HepG2 (cell line): ENCODE results near the gene FAT1. TPM values are rescaled to one million over a fixed set of nuclear protein-coding genes. Genes with fewer than 3 reads are reported as not detected.

Source experiments
- ATF7 ChIP-seq, 2 experiments: fragments of 450-650 bp in 1 of 2; sonication (generic) in 1 of 2; formaldehyde crosslinking in 1 of 2; IDR thresholded peaks; 2 replicates each; pipeline versions ENCODE4 v1.4.0 to v1.6.1; 2016 to 2020; ENCODE audit warnings: antibody characterized with exemption in 1 of 2, mild to moderate bottlenecking in 1 of 2, missing genetic modification reagents in 1 of 2
- BHLHE40 ChIP-seq: IDR thresholded peaks from 2 replicates; pipeline ENCODE4 v1.6.1; 2011; ENCODE audit warnings: low read length, improper control_type of control experiment
- CENPX ChIP-seq: sonication (generic); formaldehyde crosslinking; IDR thresholded peaks from 2 replicates; pipeline ENCODE4 v1.9.0; 2021; ENCODE audit warnings: mild to moderate bottlenecking, missing genetic modification reagents, moderate library complexity
- CSRNP2 ChIP-seq: sonication (generic); formaldehyde crosslinking; conservative IDR thresholded peaks from 2 replicates; pipeline ENCODE4 v1.8.0; 2022; ENCODE audit warnings: low read depth, missing genetic modification reagents
- EEA1 ChIP-seq: sonication (generic); formaldehyde crosslinking; IDR thresholded peaks from 2 replicates; pipeline ENCODE4 v1.5.1; 2020; ENCODE audit warnings: mild to moderate bottlenecking, missing genetic modification reagents, borderline replicate concordance
- GABPA ChIP-seq, 2 experiments: IDR thresholded peaks; 2 replicates each; pipeline ENCODE4 v1.6.1; 2011 to 2016; ENCODE audit warnings: low read depth in 2 of 2, low read length in 1 of 2, missing biosample characterization in 1 of 2, missing genetic modification characterization in 1 of 2
- HMGXB4 ChIP-seq, 2 experiments: sonication (generic) in 1 of 2; formaldehyde crosslinking in 1 of 2; IDR thresholded peaks; 2 replicates each; pipeline versions ENCODE4 v1.4.0 to v1.6.1; 2018 to 2020; ENCODE audit warnings: missing genetic modification reagents in 2 of 2, borderline replicate concordance in 1 of 2, low read depth in 1 of 2, mild to moderate bottlenecking in 1 of 2, missing biosample characterization in 1 of 2
- MLLT10 ChIP-seq: sonication (generic); formaldehyde crosslinking; IDR thresholded peaks from 2 replicates; pipeline ENCODE4 v1.4.0; 2020; ENCODE audit warnings: missing genetic modification reagents
- NCOA1 ChIP-seq: sonication (generic); formaldehyde crosslinking; IDR thresholded peaks from 2 replicates; pipeline ENCODE4 v1.9.0; 2021; ENCODE audit warnings: missing genetic modification reagents
- RXRA ChIP-seq: sonication (generic); formaldehyde crosslinking; IDR thresholded peaks from 2 replicates; pipeline ENCODE4 v1.5.1; 2020; ENCODE audit warnings: missing genetic modification reagents
- SKIL ChIP-seq: sonication (generic); formaldehyde crosslinking; IDR thresholded peaks from 2 replicates; pipeline ENCODE4 v1.8.0; 2022; ENCODE audit warnings: missing genetic modification reagents, mild to moderate bottlenecking, moderate library complexity, borderline replicate concordance
- TBX2 ChIP-seq: sonication (generic); formaldehyde crosslinking; IDR thresholded peaks from 2 replicates; pipeline ENCODE4 v1.5.0; 2020; ENCODE audit warnings: missing genetic modification reagents, mild to moderate bottlenecking, borderline replicate concordance
- ZBED4 ChIP-seq: sonication (generic); formaldehyde crosslinking; IDR thresholded peaks from 2 replicates; pipeline ENCODE4 v1.4.0; 2020; ENCODE audit warnings: missing genetic modification reagents, borderline replicate concordance
- ZKSCAN8 ChIP-seq: IDR thresholded peaks from 2 replicates; pipeline ENCODE4 v1.6.1; 2016; ENCODE audit warnings: borderline replicate concordance, missing genetic modification reagents, missing compliant biosample characterization
- ZNF256 ChIP-seq: sonication (generic); formaldehyde crosslinking; conservative IDR thresholded peaks from 2 replicates; pipeline ENCODE4 v1.4.0; 2020; ENCODE audit warnings: missing genetic modification reagents
- ZNF501 ChIP-seq: sonication (generic); formaldehyde crosslinking; IDR thresholded peaks from 2 replicates; pipeline ENCODE4 v1.5.1; 2020; ENCODE audit warnings: mild to moderate bottlenecking, moderate library complexity, missing genetic modification reagents
- ZNF598 ChIP-seq: sonication (generic); formaldehyde crosslinking; IDR thresholded peaks from 2 replicates; pipeline ENCODE4 v1.5.1; 2020; ENCODE audit warnings: mild to moderate bottlenecking, missing genetic modification reagents, borderline replicate concordance
- ZNF629 ChIP-seq: sonication (generic); formaldehyde crosslinking; conservative IDR thresholded peaks from 2 replicates; pipeline ENCODE4 v1.5.0; 2020; ENCODE audit warnings: missing genetic modification reagents
- ZNF674 ChIP-seq: sonication (generic); formaldehyde crosslinking; IDR thresholded peaks from 2 replicates; pipeline ENCODE4 v1.5.0; 2020; ENCODE audit warnings: low read depth, mild to moderate bottlenecking, missing genetic modification reagents
- polyA plus RNA-seq, 8 experiments: library from polyadenylated mRNA; depleted of rRNA in 3 of 8; stranded (reverse) in 7 of 8; unstranded in 1 of 8; fragments of >200 nt; fragmentation: Illumina TruSeq in 4 of 8; extraction: Trizol in 4 of 8; gene quantifications; 2 replicates each; pipeline versions ENCODE4 v1.2.1 to v1.2.3, GENCODE V29; 2011 to 2016; ENCODE audit warnings: low read depth in 4 of 8, missing spikeins in 1 of 8, mixed read lengths in 1 of 8; ENCODE audit not compliant: insufficient read depth in 1 of 8
- total RNA-seq, 5 experiments: library from RNA; depleted of rRNA; stranded (reverse); fragments of >200 nt; fragmentation: Illumina TruSeq; extraction: Trizol; gene quantifications; 2 replicates each; pipeline ENCODE4 v1.2.3, GENCODE V29; 2016; ENCODE audit warnings: low read depth in 1 of 5

The FAT1 gene
- total and polyA plus RNA-seq, 2 of the 13 experiments (the other 11 are each of a cell fraction or from before 2014, with no cell fraction given): 185 to 216 TPM

- peak; percentile 66; the same call in 1 of the 2 replicates for TF ChIP-seq SKIL (CRISPR knock-in tag)
- no peak for TF ChIP-seq GABPA (IDR thresholded peaks at IDR 0.05; ENCODE audit: low read depth, low read length)
- TF ChIP-seq GABPA (CRISPR knock-in tag; IDR thresholded peaks at IDR 0.05; ENCODE audit: low read depth): no peak
- TF ChIP-seq ZBED4 (CRISPR knock-in tag): no peak
- no peak for TF ChIP-seq CSRNP2 (CRISPR knock-in tag)
- no peak for TF ChIP-seq ZKSCAN8 (CRISPR knock-in tag)
- TF ChIP-seq ATF7 (IDR thresholded peaks at IDR 0.05): peak; percentile 90
- peak; percentile 99 for TF ChIP-seq ATF7 (CRISPR knock-in tag; IDR thresholded peaks at IDR 0.05)
- TF ChIP-seq BHLHE40: no peak
- no peak; the same call in 1 of the 2 replicates for TF ChIP-seq ZNF629
- TF ChIP-seq CENPX (CRISPR knock-in tag): no peak
- TF ChIP-seq MLLT10 (CRISPR knock-in tag): no peak
- peak; percentile 91 for TF ChIP-seq TBX2 (CRISPR knock-in tag)
- no peak for TF ChIP-seq ZNF674
- TF ChIP-seq EEA1 (CRISPR knock-in tag): no peak
- no peak for TF ChIP-seq RXRA (CRISPR knock-in tag)
- peak; percentile 73; the same call in 1 of the 2 replicates for TF ChIP-seq ZNF501 (CRISPR knock-in tag)
- TF ChIP-seq ZNF256 (CRISPR knock-in tag): no peak
- peak; percentile 48; the same call in 1 of the 2 replicates for TF ChIP-seq NCOA1 (CRISPR knock-in tag)
- TF ChIP-seq ZNF598: peak; percentile 55; the same call in 1 of the 2 replicates
- peak; percentile 79 to 83; a peak in 3 of 4 replicates for TF ChIP-seq HMGXB4 (CRISPR knock-in tag; IDR thresholded peaks at IDR 0.05; ENCODE audit: borderline replicate concordance in 1 of 2, low read depth in 1 of 2)
Observed at GRCh38 chr4:186726426-186727168, 2.9 kb upstream of the FAT1 start (continued).
